Adrenal gland (tissue), 5 donors: Measurements from ENCODE around the gene PGLYRP1.

Source experiments
- CTCF ChIP-seq, 6 experiments: fragments of 450-650 bp in 4 of 6; fragments of 200-600 bp in 2 of 6; sonication (generic) in 1 of 6; IDR thresholded peaks; 1 replicate in 5 of 6; 2 replicates in 1 of 6; pipeline versions ENCODE4 v1.5.1 to v1.8.0; 2016 to 2021; ENCODE audit warnings: antibody characterized with exemption in 6 of 6, mild to moderate bottlenecking in 2 of 6, moderate library complexity in 1 of 6
- POLR2A ChIP-seq, 2 donors: fragments of 450-650 bp; IDR thresholded peaks; one replicate each; pipeline ENCODE4 v1.6.1; 2017; ENCODE audit warnings: antibody characterized with exemption in 2 of 2, mild to moderate bottlenecking in 2 of 2, moderate library complexity in 1 of 2
- donor health status: DM: no; HTN: no; CAD: no.

GRCh38 chr19:46014941-46015686 lies 7.7 kb downstream of the PGLYRP1 start:
- TF ChIP-seq CTCF (IDR thresholded peaks at IDR 0.05) (no peak), POLR2A (IDR thresholded peaks at IDR 0.05) (peak in 1 of 2 donors; percentile 26)
